ENCODE results near the gene PARVB. TPM values are rescaled to one million over a fixed set of nuclear protein-coding genes. Genes with fewer than 3 reads are reported as not detected.

The PARVB gene, protein sequence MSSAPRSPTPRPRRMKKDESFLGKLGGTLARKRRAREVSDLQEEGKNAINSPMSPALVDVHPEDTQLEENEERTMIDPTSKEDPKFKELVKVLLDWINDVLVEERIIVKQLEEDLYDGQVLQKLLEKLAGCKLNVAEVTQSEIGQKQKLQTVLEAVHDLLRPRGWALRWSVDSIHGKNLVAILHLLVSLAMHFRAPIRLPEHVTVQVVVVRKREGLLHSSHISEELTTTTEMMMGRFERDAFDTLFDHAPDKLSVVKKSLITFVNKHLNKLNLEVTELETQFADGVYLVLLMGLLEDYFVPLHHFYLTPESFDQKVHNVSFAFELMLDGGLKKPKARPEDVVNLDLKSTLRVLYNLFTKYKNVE
- total RNA-seq = 38.4 and 92.7 TPM in 2 replicates

DNA sequence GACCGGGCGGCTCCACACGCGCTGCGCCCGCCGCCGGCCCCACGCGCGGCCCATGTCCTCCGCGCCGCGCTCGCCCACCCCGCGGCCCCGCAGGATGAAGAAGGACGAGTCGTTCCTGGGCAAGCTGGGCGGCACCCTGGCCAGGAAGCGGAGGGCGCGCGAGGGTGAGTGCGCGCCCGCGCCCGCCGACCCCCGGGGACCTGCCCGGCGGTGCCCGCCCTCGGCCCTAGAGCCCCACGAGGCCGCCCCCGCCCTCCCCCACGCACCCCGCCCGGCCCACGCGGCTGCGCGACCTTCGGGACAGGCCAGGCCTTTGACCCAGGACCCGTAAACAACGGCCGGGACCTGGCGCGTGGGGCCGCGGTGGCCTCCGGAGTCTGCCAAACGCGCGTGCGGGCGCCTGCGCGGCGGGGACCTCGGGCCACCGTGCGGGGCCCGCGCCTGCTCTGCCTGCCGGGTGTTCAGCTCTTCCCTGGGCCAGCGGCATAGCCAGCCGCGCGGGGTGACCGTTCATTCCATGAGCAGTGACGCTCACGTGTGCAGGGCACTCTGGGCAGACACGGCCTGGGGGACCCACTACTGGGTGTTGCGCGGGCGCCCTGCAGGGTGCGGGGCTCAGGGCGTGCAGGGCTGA is at the start of gene PARVB:
Gene PARVB, plus strand, starts transcription at position 15 of the 634 bp plus-strand sequence. Its CDS starts 38 bp downstream, at position 53.

DNA sequence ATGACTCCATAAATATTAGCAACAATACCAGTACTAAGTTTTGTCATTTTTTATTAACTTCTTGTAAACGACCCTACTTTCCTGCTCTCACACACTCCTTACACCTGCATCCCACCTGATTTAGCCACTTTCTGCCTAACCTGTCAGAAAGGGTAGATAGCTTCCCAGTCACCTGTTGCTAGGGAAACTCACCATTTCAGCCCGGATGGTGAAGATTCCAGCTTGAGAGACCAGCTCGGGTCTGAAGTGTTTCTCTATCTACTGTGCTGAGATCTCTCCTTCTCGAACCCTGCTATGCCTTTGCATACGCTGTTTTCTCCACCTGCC is 156.6 kb downstream of the PARVB start, which contains the start of gene PARVG:
Gene PARVG, plus strand, starts transcription at position 220 of the 327 bp plus-strand sequence. CDS start 2,405 bp downstream, outside the sequence.

Other genes starting within 250 kb of the PARVB start
- 0.22 and 1.1 TPM in 2 replicates for gene EFCAB6, start 212.0 kb upstream of the PARVB start, total RNA-seq
- under 0.01 and 0.26 TPM in 2 replicates for gene SULT4A1, start 161.8 kb upstream of the PARVB start, total RNA-seq
- not detected in 2 replicates for gene PNPLA5, start 132.3 kb upstream of the PARVB start, total RNA-seq
- gene PNPLA3, start 100.5 kb upstream of the PARVB start, total RNA-seq = 0.26 and 0.33 TPM in 2 replicates
- 37.7 and 43.3 TPM in 2 replicates for gene SAMM50, start 68.9 kb upstream of the PARVB start, total RNA-seq
- 0.11 and 0.52 TPM in 2 replicates for gene PARVG, start 156.6 kb downstream of the PARVB start, total RNA-seq

Measured in dermis lymphatic vessel endothelial cell (primary cell).